Measurements from ENCODE around the gene CFDP1.

- TF ChIP-seq, protein P1, sequence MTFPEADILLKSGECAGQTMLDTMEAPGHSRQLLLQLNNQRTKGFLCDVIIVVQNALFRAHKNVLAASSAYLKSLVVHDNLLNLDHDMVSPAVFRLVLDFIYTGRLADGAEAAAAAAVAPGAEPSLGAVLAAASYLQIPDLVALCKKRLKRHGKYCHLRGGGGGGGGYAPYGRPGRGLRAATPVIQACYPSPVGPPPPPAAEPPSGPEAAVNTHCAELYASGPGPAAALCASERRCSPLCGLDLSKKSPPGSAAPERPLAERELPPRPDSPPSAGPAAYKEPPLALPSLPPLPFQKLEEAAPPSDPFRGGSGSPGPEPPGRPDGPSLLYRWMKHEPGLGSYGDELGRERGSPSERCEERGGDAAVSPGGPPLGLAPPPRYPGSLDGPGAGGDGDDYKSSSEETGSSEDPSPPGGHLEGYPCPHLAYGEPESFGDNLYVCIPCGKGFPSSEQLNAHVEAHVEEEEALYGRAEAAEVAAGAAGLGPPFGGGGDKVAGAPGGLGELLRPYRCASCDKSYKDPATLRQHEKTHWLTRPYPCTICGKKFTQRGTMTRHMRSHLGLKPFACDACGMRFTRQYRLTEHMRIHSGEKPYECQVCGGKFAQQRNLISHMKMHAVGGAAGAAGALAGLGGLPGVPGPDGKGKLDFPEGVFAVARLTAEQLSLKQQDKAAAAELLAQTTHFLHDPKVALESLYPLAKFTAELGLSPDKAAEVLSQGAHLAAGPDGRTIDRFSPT (tag by site-specific recombination; IDR thresholded peaks at IDR 0.05), result no peak
- TF ChIP-seq ZNF391 (tag by site-specific recombination; IDR thresholded peaks at IDR 0.05; ENCODE audit: borderline replicate concordance, low read depth) (no peak), ZNF449 (tag by site-specific recombination; IDR thresholded peaks at IDR 0.05) (no peak)
Observed at GRCh38 chr16:75415169-75415905, 18.0 kb downstream of the CFDP1 start.
